Ascending aorta (tissue), 2 donors: ENCODE results near the gene CARMIL1. TPM values are rescaled to one million over a fixed set of nuclear protein-coding genes. Genes with fewer than 3 reads are reported as not detected.

Experiments used
- DNase-seq, 2 donors: peaks; one replicate each; pipeline ENCODE4 v3.0.0-alpha.2; 2019; ENCODE audit warnings: low spot score in 2 of 2
- H3K27ac ChIP-seq, 2 donors: fragments of 200-600 bp; sonication (generic); one replicate each; pipeline ENCODE4 v1.5.1; 2016 to 2017; ENCODE audit warnings: mild to moderate bottlenecking in 1 of 2
- H3K27me3 ChIP-seq: fragments of 200-600 bp; sonication (generic); one replicate; pipeline ENCODE4 v1.5.1; 2017
- H3K36me3 ChIP-seq, 2 donors: fragments of 200-600 bp; sonication (generic); one replicate each; pipeline ENCODE4 v1.5.1; 2016
- H3K4me1 ChIP-seq, 2 donors: fragments of 200-600 bp; sonication (generic); one replicate each; pipeline ENCODE4 v1.5.1; 2016 to 2017; ENCODE audit warnings: mild to moderate bottlenecking in 1 of 2
- H3K4me3 ChIP-seq, 2 donors: fragments of 200-600 bp; sonication (generic); one replicate each; pipeline ENCODE4 v1.5.1; 2016 to 2017; ENCODE audit warnings: mild to moderate bottlenecking in 1 of 2
- H3K9me3 ChIP-seq, 2 donors: fragments of 200-600 bp; sonication (generic); one replicate each; pipeline ENCODE4 v1.5.1; 2016
- intact Hi-C: fragments of 100-400 bp; cut with DNase I; formaldehyde crosslinking; loops from one replicate; pipeline ENCODE4 v1.15.1; 2023
- total RNA-seq: library from RNA; depleted of rRNA; stranded (reverse); fragments of >200 nt; gene quantifications from one replicate; pipeline ENCODE4 v1.1.0, GENCODE V29; 2016
- TF ChIP-seq, protein P1 (sequence below), 3 experiments: fragments of 200-600 bp in 2 of 3; fragments of 450-650 bp in 1 of 3; sonication (generic) in 2 of 3; IDR thresholded peaks; one replicate each; pipeline ENCODE4 v1.5.1; 2016 to 2019; ENCODE audit warnings: antibody characterized with exemption in 3 of 3, mild to moderate bottlenecking in 1 of 3, moderate library complexity in 1 of 3

The CARMIL1 gene
- total RNA-seq, 1 donor from 2014 or later = 16.1 TPM

DNA sequence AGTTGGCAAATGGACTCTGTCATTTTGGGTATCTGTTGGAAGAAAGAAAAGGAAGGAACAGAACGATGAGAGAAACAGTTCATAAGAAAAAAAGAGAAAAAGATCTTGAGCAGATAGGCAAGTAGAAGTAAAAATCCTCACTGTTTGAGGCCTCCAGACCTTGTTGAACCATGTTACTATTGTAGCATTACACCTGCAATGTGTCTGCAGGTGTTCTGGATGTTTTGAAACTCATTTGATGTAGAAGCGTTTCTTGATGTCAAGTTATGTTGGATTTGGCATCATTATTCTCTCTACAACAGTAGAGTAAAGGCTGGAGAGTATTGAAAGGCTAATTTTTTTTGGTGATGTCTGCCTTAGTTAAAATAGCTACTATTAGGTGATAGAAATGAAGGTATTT is 108.7 kb downstream of the CARMIL1 start:
- TF ChIP-seq, protein P1, sequence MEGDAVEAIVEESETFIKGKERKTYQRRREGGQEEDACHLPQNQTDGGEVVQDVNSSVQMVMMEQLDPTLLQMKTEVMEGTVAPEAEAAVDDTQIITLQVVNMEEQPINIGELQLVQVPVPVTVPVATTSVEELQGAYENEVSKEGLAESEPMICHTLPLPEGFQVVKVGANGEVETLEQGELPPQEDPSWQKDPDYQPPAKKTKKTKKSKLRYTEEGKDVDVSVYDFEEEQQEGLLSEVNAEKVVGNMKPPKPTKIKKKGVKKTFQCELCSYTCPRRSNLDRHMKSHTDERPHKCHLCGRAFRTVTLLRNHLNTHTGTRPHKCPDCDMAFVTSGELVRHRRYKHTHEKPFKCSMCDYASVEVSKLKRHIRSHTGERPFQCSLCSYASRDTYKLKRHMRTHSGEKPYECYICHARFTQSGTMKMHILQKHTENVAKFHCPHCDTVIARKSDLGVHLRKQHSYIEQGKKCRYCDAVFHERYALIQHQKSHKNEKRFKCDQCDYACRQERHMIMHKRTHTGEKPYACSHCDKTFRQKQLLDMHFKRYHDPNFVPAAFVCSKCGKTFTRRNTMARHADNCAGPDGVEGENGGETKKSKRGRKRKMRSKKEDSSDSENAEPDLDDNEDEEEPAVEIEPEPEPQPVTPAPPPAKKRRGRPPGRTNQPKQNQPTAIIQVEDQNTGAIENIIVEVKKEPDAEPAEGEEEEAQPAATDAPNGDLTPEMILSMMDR (IDR thresholded peaks at IDR 0.05) = no peak
- no peaks in the 10 kb centered on the region for H3K9me3 ChIP-seq
- intact Hi-C loops = no loop called here

GRCh38 chr6:25388776-25389175 is 109.6 kb downstream of the CARMIL1 start:
- peak overlapping the region in 1 of 2 donors; percentile 3 for H3K27ac ChIP-seq
- no peak overlapping the region for H3K4me3 ChIP-seq
- H3K36me3 ChIP-seq = no peaks in the 10 kb centered on the region
- DNase-seq = no peak
- H3K27me3 ChIP-seq = no peaks in the 10 kb centered on the region
- intact Hi-C loops = no loop called here
- TF ChIP-seq, protein P1 (IDR thresholded peaks at IDR 0.05) = no peak
- H3K4me1 ChIP-seq = peaks cover 2 to 42% of the 10 kb centered on the region in 2 donors
- H3K9me3 ChIP-seq = no peaks in the 10 kb centered on the region

More for the DNA sequence above, 108.7 kb downstream of the CARMIL1 start:
- H3K27ac ChIP-seq = no peak overlapping the region
- no peak overlapping the region for H3K4me3 ChIP-seq
- no peaks in the 10 kb centered on the region for H3K27me3 ChIP-seq
- H3K4me1 ChIP-seq = peaks cover 2 to 42% of the 10 kb centered on the region in 2 donors
- DNase-seq = no peak
- no peaks in the 10 kb centered on the region for H3K36me3 ChIP-seq

GRCh38 chr6:25389471-25389870 is 110.3 kb downstream of the CARMIL1 start:
- no peaks in the 10 kb centered on the region for H3K36me3 ChIP-seq
- intact Hi-C loops = no loop called here
- no peaks in the 10 kb centered on the region for H3K27me3 ChIP-seq
- no peaks in the 10 kb centered on the region for H3K9me3 ChIP-seq
- no peak overlapping the region for H3K4me3 ChIP-seq
- peaks cover 2 to 41% of the 10 kb centered on the region in 2 donors for H3K4me1 ChIP-seq
- DNase-seq = no peak
- H3K27ac ChIP-seq = peak overlapping the region in 1 of 2 donors; percentile 7
- TF ChIP-seq, protein P1 (IDR thresholded peaks at IDR 0.05) = no peak

GRCh38 chr6:25392372-25392771 is 113.2 kb downstream of the CARMIL1 start:
- Histone ChIP-seq H3K27ac (no peak overlapping the region), H3K9me3 (no peaks in the 10 kb centered on the region), H3K4me1 (peaks cover 2 to 33% of the 10 kb centered on the region in 2 donors), H3K27me3 (no peaks in the 10 kb centered on the region), H3K4me3 (no peak overlapping the region), H3K36me3 (no peaks in the 10 kb centered on the region)
- TF ChIP-seq, protein P1 (IDR thresholded peaks at IDR 0.05) = no peak
- intact Hi-C loops = no loop called here
- no peak for DNase-seq

- H3K27me3 ChIP-seq = no peaks in the 10 kb centered on the region
- TF ChIP-seq, protein P1 (IDR thresholded peaks at IDR 0.05) = no peak
- H3K4me1 ChIP-seq = peaks cover 0 to 13% of the 10 kb centered on the region in 2 donors
- intact Hi-C loops = no loop called here
- no peak for DNase-seq
- H3K9me3 ChIP-seq = no peaks in the 10 kb centered on the region
- H3K36me3 ChIP-seq = no peaks in the 10 kb centered on the region
- H3K27ac ChIP-seq = no peak overlapping the region
- H3K4me3 ChIP-seq = no peak overlapping the region
Measured at GRCh38 chr6:25395731-25396130, 116.6 kb downstream of the CARMIL1 start.

- no peaks in the 10 kb centered on the region for H3K36me3 ChIP-seq
- intact Hi-C loops = no loop called here
- no peak overlapping the region for H3K27ac ChIP-seq
- no peaks in the 10 kb centered on the region for H3K9me3 ChIP-seq
- no peak overlapping the region for H3K4me3 ChIP-seq
- peaks cover 0 to 4% of the 10 kb centered on the region in 2 donors for H3K4me1 ChIP-seq
- TF ChIP-seq, protein P1 (IDR thresholded peaks at IDR 0.05) = no peak
- H3K27me3 ChIP-seq = no peaks in the 10 kb centered on the region
- no peak for DNase-seq
Measured at GRCh38 chr6:25397406-25397805, 118.2 kb downstream of the CARMIL1 start.
